Caco-2 (cell line): ENCODE data around the gene VOPP1. TPM values are rescaled to one million over a fixed set of nuclear protein-coding genes. Genes with fewer than 3 reads are reported as not detected.

Experiments used
- BruUV-seq: library from RNA; stranded (reverse); fragments of 400-500 nt; replicated peaks from 2 replicates; lab custom pipeline; 2021; lab: Mats Ljungman, UMichigan
- CTCF ChIA-PET: fragments of 300-600 bp; sonication (Branson Sonifier 250); formaldehyde crosslinking; loops from one replicate; lab custom pipeline; 2022; ENCODE audit warnings: antibody characterized with exemption; lab: Charles Lee
- POLR2A ChIA-PET: fragments of 300-600 bp; sonication (Branson Sonifier 250); formaldehyde crosslinking; loops from one replicate; lab custom pipeline; 2022; ENCODE audit warnings: antibody characterized with exemption; lab: Charles Lee
- DNase-seq, 2 experiments: peaks; one replicate each; pipeline versions ENCODE4 v3.0.0 to v3.0.0-alpha.2; 2020 to 2022
- H3K27me3 ChIP-seq: replicated peaks from 2 replicates; pipeline ENCODE4 v1.6.0; 2011; ENCODE audit warnings: low read length; ENCODE audit not compliant: control insufficient read depth, insufficient read depth
- H3K36me3 ChIP-seq: 2 replicates; pipeline ENCODE4 v1.5.1; 2011; ENCODE audit warnings: low read length; ENCODE audit not compliant: control insufficient read depth, insufficient read depth
- H3K4me1 ChIP-seq: fragments of 250-450 bp; sonication (Bioruptor Pico); 2 replicates; pipeline ENCODE4 v1.5.1; 2020; ENCODE audit warnings: mild to moderate bottlenecking
- H3K4me3 ChIP-seq: 2 replicates; pipeline ENCODE4 v1.5.1; 2011; ENCODE audit warnings: low read depth, mild to moderate bottlenecking, control low read depth, low read length
- H3K9me3 ChIP-seq: fragments of 250-450 bp; sonication (Bioruptor Pico); 2 replicates; pipeline ENCODE4 v1.5.1; 2020; ENCODE audit warnings: mild to moderate bottlenecking, moderate library complexity
- H3K27ac Mint-ChIP-seq: one replicate; pipeline ENCODE4 v1.8.0; 2022; ENCODE audit warnings: mixed read lengths; ENCODE audit not compliant: unreplicated experiment
- H3K27me3 Mint-ChIP-seq: one replicate; pipeline ENCODE4 v1.8.0; 2022; ENCODE audit warnings: mixed read lengths; ENCODE audit not compliant: insufficient read depth, unreplicated experiment
- H3K36me3 Mint-ChIP-seq: one replicate; pipeline ENCODE4 v1.8.0; 2022; ENCODE audit warnings: mild to moderate bottlenecking, mixed read lengths; ENCODE audit not compliant: insufficient read depth, unreplicated experiment
- H3K4me1 Mint-ChIP-seq: one replicate; pipeline ENCODE4 v1.8.0; 2022; ENCODE audit warnings: low read depth, mixed read lengths; ENCODE audit not compliant: unreplicated experiment
- H3K4me3 Mint-ChIP-seq: one replicate; pipeline ENCODE4 v1.8.0; 2022; ENCODE audit warnings: mild to moderate bottlenecking, moderate library complexity, mixed read lengths; ENCODE audit not compliant: unreplicated experiment
- H3K9me3 Mint-ChIP-seq: one replicate; pipeline ENCODE4 v1.8.0; 2022; ENCODE audit warnings: mixed read lengths; ENCODE audit not compliant: unreplicated experiment
- intact Hi-C: fragments of 100-400 bp; cut with micrococcal nuclease; formaldehyde crosslinking; loops from one replicate; pipeline ENCODE4 v1.10.0; 2022; ENCODE audit not compliant: unreplicated experiment
- total RNA-seq: library from RNA; stranded (reverse); gene quantifications from 2 replicates; pipeline ENCODE4 v1.2.3, GENCODE V29; 2022
- TF ChIP-seq, protein P1 (sequence below), 2 experiments: fragments of 200-600 bp in 1 of 2; IDR thresholded peaks; 1 replicate in 1 of 2; 2 replicates in 1 of 2; pipeline versions ENCODE4 v1.5.1 to v1.8.0; 2011 to 2022; ENCODE audit warnings: antibody characterized with exemption in 1 of 2, control low read depth in 1 of 2, inconsistent platforms in 1 of 2, low read depth in 1 of 2, low read length in 1 of 2, mild to moderate bottlenecking in 1 of 2, moderate library complexity in 1 of 2; ENCODE audit not compliant: insufficient read depth in 1 of 2, severe bottlenecking in 1 of 2, unreplicated experiment in 1 of 2

VOPP1 gene
- total RNA-seq, 1 experiment from 2014 or later: 46.8 TPM

GRCh38 chr7:55476852-55477780, 95.2 kb downstream of the VOPP1 start:
- Mint-ChIP-seq H3K4me1 (no peaks in the 10 kb centered on the region), H3K36me3 (no peaks in the 10 kb centered on the region), H3K27ac (no peak overlapping the region), H3K9me3 (no peaks in the 10 kb centered on the region), H3K4me3 (no peak overlapping the region), H3K27me3 (no peaks in the 10 kb centered on the region)
- Histone ChIP-seq H3K27me3 (no peaks in the 10 kb centered on the region), H3K9me3 (no peaks in the 10 kb centered on the region), H3K4me1 (no peaks in the 10 kb centered on the region), H3K4me3 (no peak overlapping the region), H3K36me3 (no peaks in the 10 kb centered on the region)
- no TSS peak for BruUV-seq
- CTCF ChIA-PET: no interaction called here
- intact Hi-C loops: no loop called here
- DNase-seq: no peak
- TF ChIP-seq, protein P1, sequence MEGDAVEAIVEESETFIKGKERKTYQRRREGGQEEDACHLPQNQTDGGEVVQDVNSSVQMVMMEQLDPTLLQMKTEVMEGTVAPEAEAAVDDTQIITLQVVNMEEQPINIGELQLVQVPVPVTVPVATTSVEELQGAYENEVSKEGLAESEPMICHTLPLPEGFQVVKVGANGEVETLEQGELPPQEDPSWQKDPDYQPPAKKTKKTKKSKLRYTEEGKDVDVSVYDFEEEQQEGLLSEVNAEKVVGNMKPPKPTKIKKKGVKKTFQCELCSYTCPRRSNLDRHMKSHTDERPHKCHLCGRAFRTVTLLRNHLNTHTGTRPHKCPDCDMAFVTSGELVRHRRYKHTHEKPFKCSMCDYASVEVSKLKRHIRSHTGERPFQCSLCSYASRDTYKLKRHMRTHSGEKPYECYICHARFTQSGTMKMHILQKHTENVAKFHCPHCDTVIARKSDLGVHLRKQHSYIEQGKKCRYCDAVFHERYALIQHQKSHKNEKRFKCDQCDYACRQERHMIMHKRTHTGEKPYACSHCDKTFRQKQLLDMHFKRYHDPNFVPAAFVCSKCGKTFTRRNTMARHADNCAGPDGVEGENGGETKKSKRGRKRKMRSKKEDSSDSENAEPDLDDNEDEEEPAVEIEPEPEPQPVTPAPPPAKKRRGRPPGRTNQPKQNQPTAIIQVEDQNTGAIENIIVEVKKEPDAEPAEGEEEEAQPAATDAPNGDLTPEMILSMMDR (IDR thresholded peaks at IDR 0.05; ENCODE audit: insufficient read depth in 1 of 2, low read depth in 1 of 2, low read length in 1 of 2, severe bottlenecking in 1 of 2, unreplicated experiment in 1 of 2): no peak
- POLR2A ChIA-PET: no interaction called here

DNA sequence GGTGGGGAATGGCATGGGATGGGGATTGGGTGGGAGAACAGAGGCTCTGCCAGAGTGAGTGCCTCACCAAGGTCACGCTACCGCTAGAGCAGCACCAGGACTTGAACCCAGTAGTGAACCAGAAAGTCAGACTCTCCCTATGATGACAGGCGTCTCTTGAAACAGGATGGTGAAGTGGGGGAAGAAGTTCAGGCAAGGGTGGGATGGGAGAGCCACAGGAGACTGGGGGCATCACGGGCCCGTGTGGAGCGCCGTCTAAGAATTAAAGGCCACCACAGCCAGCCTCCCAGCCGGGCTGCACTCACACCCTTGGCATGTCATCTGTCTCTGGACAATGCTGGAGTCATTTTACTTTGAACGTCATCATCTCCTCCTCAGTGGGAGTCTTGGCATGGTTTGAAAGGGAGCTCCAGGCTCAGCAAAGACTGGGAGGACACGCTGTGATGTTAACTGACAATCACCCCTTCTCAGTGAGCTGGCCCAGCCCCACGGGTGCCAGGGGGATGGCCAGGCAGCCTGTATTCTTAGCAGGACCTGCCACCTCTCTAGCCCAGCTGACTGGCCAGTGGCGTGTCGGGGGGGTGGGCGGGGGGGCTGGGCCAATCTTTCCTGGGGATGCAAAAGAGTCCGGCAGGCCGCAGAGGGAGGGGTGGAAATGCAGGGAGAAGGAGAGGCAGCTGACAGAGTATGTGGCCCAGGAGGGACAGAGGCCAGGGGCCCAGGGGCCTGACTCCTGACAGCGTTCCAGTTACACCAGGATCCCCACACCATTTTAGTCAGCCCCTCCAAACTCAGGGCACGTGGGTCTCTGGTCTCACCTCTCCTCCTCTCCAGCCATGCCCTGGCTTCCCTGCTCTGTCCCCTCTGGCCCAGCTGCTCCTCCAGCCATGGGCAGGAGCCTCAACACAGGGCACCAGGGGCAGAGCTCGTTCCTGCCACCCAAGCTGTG, 96.2 kb downstream of the VOPP1 start:
- Mint-ChIP-seq H3K9me3 (no peaks in the 10 kb centered on the region), H3K36me3 (no peaks in the 10 kb centered on the region), H3K27me3 (no peaks in the 10 kb centered on the region), H3K4me3 (no peak overlapping the region), H3K27ac (no peak overlapping the region), H3K4me1 (no peaks in the 10 kb centered on the region)
- no peak for DNase-seq
- Histone ChIP-seq H3K9me3 (no peaks in the 10 kb centered on the region), H3K4me1 (no peaks in the 10 kb centered on the region), H3K27me3 (no peaks in the 10 kb centered on the region), H3K36me3 (no peaks in the 10 kb centered on the region), H3K4me3 (no peak overlapping the region)
- intact Hi-C loops: no loop called here
- no TSS peak for BruUV-seq
- CTCF ChIA-PET: no interaction called here
- POLR2A ChIA-PET: no interaction called here
- TF ChIP-seq, protein P1 (IDR thresholded peaks at IDR 0.05; ENCODE audit: insufficient read depth in 1 of 2, low read depth in 1 of 2, low read length in 1 of 2, severe bottlenecking in 1 of 2, unreplicated experiment in 1 of 2): no peak
